HG03139 (cell line): ENCODE results near the gene TEPSIN.

Source experiments
- ATAC-seq: cut with Tn5 transposase; IDR thresholded peaks from one replicate; pipeline ENCODE4 v1.9.1; 2021; ENCODE audit not compliant: unreplicated experiment

The TEPSIN gene

GRCh38 chr17:81270279-81270678 is 31.4 kb upstream of the TEPSIN start:
- ATAC-seq, result no peak

DNA sequence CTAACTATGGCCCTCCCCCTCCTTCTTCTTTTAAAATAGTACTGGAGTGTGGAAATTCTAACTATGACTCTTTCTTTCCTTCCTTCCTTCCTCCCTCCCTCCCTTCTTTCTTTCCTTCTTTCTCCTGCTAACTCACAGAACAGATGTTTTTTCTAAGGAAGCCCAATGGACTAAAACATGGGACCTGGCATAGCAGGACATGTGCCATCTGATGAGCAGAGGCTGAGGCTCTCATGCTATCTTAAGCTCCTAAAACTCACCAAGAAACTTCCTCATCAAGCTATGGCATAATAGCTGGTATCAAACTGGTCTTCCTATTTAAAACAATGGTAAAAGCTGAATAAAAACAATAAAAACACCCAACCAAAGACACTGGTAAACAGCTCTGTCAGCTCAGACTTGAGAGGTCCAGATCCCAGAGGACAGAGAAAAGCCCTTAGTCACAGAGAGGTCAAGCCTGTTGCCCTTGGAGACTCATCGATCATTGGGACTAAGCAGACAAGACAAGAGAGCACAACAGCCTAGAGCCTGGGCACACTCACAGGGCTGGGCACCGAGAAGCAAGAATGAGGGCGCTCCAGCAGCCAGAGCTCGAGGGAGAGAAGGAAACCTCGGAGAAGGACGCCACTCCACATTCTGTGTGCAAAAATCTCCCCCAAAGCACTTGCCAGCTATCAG is 28.7 kb upstream of the TEPSIN start:
- ATAC-seq, result no peak

DNA sequence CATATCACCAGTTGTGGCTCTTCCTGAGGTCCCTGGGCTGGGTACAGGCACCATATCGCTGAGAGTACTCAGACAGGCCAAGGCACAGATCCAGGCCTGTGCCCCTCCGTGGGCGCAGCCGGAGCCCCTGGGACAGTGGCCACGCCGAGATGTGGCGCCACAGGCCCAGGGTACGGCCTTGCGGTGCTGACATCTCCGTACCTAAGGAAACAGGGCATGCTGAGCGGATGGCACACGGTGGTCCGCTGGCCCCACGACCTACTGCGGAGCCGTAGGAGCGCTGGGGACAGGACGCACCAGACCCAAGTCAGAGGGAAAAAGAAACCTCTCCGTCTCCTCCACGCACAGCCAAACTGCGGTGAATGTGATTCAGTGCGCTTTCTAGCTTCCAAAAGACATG is 26.7 kb upstream of the TEPSIN start:
- no peak for ATAC-seq

DNA sequence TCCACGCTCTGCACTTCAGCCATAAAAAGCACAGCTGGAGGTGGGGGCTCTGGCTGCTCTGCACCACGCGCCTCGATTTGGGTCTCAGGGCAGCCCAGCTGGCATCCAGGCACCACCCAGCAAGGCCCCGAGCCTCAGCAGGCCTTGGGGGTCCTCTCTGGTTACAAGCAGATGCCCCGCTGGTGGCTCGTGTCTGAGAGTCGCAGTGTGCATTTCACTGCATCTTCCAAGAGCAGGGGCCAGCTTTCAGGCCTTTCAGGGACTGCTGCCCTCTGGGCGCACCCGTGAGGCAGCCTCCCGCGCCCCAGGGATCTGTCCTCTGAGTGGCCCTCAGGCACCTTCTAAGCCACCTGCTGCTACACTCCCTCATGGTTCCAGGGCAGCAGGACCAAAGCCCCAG is 25.8 kb upstream of the TEPSIN start:
- no peak for ATAC-seq

GRCh38 chr17:81263371-81264181 is 24.7 kb upstream of the TEPSIN start:
- ATAC-seq, result no peak

DNA sequence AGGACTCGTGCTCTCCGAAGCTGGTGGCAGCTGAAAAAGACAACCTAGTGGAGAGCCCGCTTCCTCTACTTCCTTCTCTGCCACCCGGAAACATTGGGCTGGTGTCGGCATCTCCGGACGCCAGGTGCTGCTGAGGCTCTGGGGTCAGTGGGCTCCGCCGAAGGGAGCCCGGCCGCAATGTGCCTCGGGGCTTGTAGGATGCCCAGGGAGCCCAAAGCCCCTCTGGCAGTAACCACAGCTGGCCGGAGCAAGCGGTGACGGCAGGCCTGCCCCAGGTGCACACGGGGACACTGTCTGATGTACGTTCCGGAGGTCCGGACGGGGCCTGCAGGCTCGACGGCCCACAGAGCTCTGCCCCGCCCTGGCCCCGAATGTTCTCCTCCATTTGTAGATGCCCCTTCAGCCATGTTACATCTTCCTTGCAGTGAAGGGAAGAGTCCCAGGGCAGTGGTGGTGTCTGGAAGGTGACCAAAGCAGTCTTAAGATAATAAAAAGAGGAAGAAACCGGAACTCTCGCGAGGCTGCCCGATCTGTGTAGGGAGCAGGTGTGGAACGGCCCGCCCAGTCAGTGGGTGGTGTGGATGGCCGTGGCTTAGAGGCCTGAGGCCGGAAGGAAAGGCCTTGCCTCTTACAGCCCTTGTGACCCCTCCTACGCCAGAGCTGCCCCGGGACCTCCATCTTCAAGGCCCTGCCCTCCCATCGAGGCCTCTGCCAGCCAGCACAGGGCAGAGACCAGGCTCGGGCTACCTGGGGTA is 22.9 kb upstream of the TEPSIN start:
- ATAC-seq, result no peak

DNA sequence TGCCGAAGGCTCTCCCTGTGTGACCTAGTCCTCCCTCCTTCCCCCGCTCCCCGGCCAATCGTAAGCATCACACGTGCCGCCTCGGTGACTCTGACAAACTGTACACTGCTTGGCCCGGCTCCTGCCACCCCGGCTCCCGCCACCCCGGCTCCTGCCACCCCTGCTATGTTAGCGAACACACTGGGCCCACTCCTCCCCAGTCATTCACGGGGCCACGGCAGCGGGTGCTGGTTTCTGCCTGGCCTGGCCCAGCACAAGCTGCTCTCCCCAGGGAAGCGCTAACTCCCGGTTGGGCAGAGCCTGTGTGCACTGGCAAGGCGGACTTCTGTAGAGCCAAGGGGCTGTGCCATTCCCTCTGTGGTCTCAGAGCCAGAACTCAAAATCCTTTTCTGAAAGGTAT is 22.2 kb upstream of the TEPSIN start:
- no peak for ATAC-seq

DNA sequence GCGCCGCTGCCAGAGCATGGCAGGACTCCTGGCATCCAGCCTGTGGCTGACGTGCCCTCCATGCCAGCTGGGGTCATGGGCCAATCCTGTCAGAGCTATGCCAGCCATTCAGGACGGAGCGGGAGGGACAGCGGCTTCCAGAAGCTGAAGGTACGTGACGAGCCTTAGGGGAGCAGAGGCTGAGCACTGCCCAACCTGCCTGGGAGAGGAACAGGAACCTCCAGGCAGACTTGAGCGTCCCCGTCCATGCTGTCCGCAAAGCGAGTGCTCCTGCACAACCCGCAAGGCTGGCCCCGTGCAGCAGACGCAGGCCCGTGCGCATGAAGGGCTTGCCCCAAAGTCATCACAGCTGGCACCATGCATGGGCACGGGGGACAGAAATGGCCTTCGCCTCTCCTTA is 21.8 kb upstream of the TEPSIN start:
- no peak for ATAC-seq

- no peak for ATAC-seq
Measured at GRCh38 chr17:81260171-81260570, 21.3 kb upstream of the TEPSIN start.

DNA sequence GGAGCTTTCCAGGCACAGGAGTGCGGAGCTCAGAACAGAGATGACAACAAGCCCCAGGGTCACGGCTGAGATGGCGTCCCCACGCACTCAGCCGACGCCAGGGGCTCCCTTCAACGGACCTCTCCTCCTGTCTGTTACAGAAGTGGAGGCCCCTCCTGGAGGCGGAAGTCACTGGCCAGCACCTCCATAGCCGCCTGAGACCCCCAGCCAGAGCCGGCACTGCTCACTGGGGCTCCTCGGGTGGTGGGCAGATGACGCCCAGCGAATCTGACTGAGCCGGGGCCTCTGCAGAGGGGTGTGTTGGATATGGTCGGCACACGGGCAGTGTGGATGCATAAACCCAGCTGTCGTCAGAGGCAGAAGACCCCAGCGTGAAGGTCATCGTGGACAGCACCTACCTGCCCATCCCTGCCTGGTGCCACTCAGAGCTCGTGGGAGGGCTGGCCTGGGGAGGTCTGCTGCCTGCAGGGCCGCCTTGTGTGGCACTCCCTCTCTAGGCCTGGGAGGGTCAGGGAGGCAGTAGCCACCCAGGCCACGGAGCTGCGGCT is 20.3 kb upstream of the TEPSIN start:
- no peak for ATAC-seq

DNA sequence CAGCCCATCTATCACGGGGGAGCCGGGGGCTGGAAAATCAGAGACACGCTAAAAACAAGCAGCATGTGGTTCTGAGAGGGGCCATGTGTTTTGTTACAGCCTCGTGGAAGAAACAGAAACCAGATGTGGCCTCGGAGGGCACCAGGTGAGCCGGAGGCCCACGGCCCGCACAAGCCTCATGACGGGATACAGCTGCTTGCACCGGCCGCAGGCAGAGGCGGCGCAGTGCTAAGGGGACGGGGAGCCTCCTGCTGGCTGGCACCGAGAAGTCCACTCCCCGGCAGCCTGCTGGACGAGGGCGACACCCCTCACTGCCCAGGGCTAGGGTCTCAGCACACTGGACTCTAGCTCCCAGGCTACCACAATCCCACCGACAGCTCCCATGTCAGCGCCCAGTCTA is 19.4 kb upstream of the TEPSIN start:
- ATAC-seq, result no peak

- ATAC-seq, result no peak
Measured at GRCh38 chr17:81257533-81257932, 18.7 kb upstream of the TEPSIN start.

DNA sequence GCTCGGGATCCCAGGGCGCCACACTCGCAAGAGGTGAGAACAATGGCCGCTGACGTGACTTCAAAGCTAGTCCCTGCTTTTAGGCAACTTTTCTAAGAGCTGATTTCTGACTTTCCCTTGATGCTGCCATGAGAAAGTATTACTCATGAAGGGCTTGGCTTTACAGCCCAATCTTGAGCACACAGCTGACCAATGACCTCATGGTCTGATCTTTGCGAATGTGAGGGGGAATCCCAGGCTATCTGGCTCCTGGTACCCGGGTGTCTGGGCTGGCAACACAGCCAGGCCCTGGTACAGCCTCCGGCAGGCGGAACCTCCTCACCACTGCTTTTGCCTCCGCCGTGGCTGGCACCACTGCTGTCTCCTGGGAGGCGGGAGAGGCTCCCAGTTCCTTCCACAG is 17.8 kb upstream of the TEPSIN start:
- no peak for ATAC-seq

- ATAC-seq, result no peak
Measured at GRCh38 chr17:81254955-81255717, 16.3 kb upstream of the TEPSIN start.

GRCh38 chr17:81253358-81254131 is 14.7 kb upstream of the TEPSIN start:
- ATAC-seq, result no peak

GRCh38 chr17:81252987-81253329 is 14.1 kb upstream of the TEPSIN start:
- no peak for ATAC-seq

GRCh38 chr17:81252326-81252986 is 13.6 kb upstream of the TEPSIN start:
- no peak for ATAC-seq

- no peak for ATAC-seq
Measured at GRCh38 chr17:81251709-81252301, 12.9 kb upstream of the TEPSIN start.

- ATAC-seq, result no peak
Measured at GRCh38 chr17:81251094-81251708, 12.3 kb upstream of the TEPSIN start.
